ENCODE results near the gene CCDC3. TPM values are rescaled to one million over a fixed set of nuclear protein-coding genes. Genes with fewer than 3 reads are reported as not detected.
"Not testable (repeated sequence)": the region's sequence is repeated elsewhere in the genome, so short reads cannot be mapped to it uniquely, and the experiment has no call there.

CCDC3 gene
- polyA plus RNA-seq, 1 donor = 8.4 TPM

- Histone ChIP-seq H3K9me3 (ENCODE audit: control insufficient read depth, low read depth, low read length) (no peaks in the 10 kb centered on the region), H3K4me1 (ENCODE audit: control insufficient read depth, insufficient read depth, low read length) (no peaks in the 10 kb centered on the region), H3K36me3 (ENCODE audit: control insufficient read depth, insufficient read depth, low read length) (no peaks in the 10 kb centered on the region), H3K27me3 (ENCODE audit: control insufficient read depth, insufficient read depth, low read length) (peaks cover 2% of the 10 kb centered on the region), H3K4me3 (ENCODE audit: low read length) (no peak overlapping the region), H3K27ac (ENCODE audit: low read length) (no peak overlapping the region)
- DNase-seq = no peak
- WGBS (ENCODE audit: insufficient coverage, low lambda C conversion rate) = 100% methylated on average over 1 of the region's 2 CpGs
Measured at GRCh38 chr10:13037832-13038231, 36.3 kb upstream of the CCDC3 start.

GRCh38 chr10:13036841-13037240, 35.3 kb upstream of the CCDC3 start:
- H3K36me3 ChIP-seq (ENCODE audit: control insufficient read depth, insufficient read depth, low read length) = no peaks in the 10 kb centered on the region
- H3K9me3 ChIP-seq (ENCODE audit: control insufficient read depth, low read depth, low read length) = no peaks in the 10 kb centered on the region
- 96% methylated on average over 2 of the region's 4 CpGs for WGBS (ENCODE audit: insufficient coverage, low lambda C conversion rate)
- H3K27ac ChIP-seq (ENCODE audit: low read length) = no peak overlapping the region
- DNase-seq = no peak
- H3K4me1 ChIP-seq (ENCODE audit: control insufficient read depth, insufficient read depth, low read length) = no peaks in the 10 kb centered on the region
- H3K4me3 ChIP-seq (ENCODE audit: low read length) = no peak overlapping the region
- peaks cover 2% of the 10 kb centered on the region for H3K27me3 ChIP-seq (ENCODE audit: control insufficient read depth, insufficient read depth, low read length)

- DNase-seq; H3K27me3 ChIP-seq (ENCODE audit: control insufficient read depth, insufficient read depth, low read length): not testable (repeated sequence)
- 100% methylated on average over 1 of the region's 9 CpGs for WGBS (ENCODE audit: insufficient coverage, low lambda C conversion rate)
Measured at GRCh38 chr10:13035731-13036130, 34.2 kb upstream of the CCDC3 start.

GRCh38 chr10:13026873-13027272, 25.4 kb upstream of the CCDC3 start:
- H3K9me3 ChIP-seq (ENCODE audit: control insufficient read depth, low read depth, low read length) = peaks cover 5% of the 10 kb centered on the region
- 67% methylated on average over 1 of the region's 5 CpGs for WGBS (ENCODE audit: insufficient coverage, low lambda C conversion rate)
- peaks cover 3% of the 10 kb centered on the region for H3K27me3 ChIP-seq (ENCODE audit: control insufficient read depth, insufficient read depth, low read length)

More at GRCh38 chr10:13035731-13036130, 34.2 kb upstream of the CCDC3 start:
- not testable (repeated sequence) for H3K4me3 ChIP-seq (ENCODE audit: low read length); H3K9me3 ChIP-seq (ENCODE audit: control insufficient read depth, low read depth, low read length); H3K27ac ChIP-seq (ENCODE audit: low read length); H3K36me3 ChIP-seq (ENCODE audit: control insufficient read depth, insufficient read depth, low read length); H3K4me1 ChIP-seq (ENCODE audit: control insufficient read depth, insufficient read depth, low read length)

GRCh38 chr10:13023754-13024153, 22.2 kb upstream of the CCDC3 start:
- no peak for DNase-seq
- Histone ChIP-seq H3K9me3 (ENCODE audit: control insufficient read depth, low read depth, low read length) (peaks cover 5% of the 10 kb centered on the region), H3K36me3 (ENCODE audit: control insufficient read depth, insufficient read depth, low read length) (no peaks in the 10 kb centered on the region), H3K27me3 (ENCODE audit: control insufficient read depth, insufficient read depth, low read length) (peaks cover 3% of the 10 kb centered on the region), H3K4me1 (ENCODE audit: control insufficient read depth, insufficient read depth, low read length) (no peaks in the 10 kb centered on the region), H3K4me3 (ENCODE audit: low read length) (no peak overlapping the region), H3K27ac (ENCODE audit: low read length) (no peak overlapping the region)
- no CpG with 5 or more reads among the region's 2 CpGs for WGBS (ENCODE audit: insufficient coverage, low lambda C conversion rate)

More at GRCh38 chr10:13026873-13027272, 25.4 kb upstream of the CCDC3 start:
- Histone ChIP-seq H3K27ac (ENCODE audit: low read length) (no peak overlapping the region), H3K4me3 (ENCODE audit: low read length) (no peak overlapping the region), H3K36me3 (ENCODE audit: control insufficient read depth, insufficient read depth, low read length) (no peaks in the 10 kb centered on the region), H3K4me1 (ENCODE audit: control insufficient read depth, insufficient read depth, low read length) (no peaks in the 10 kb centered on the region)
- no peak for DNase-seq

GRCh38 chr10:13019280-13019679, 17.8 kb upstream of the CCDC3 start:
- 100% methylated on average over 3 of the region's 8 CpGs for WGBS (ENCODE audit: insufficient coverage, low lambda C conversion rate)
- H3K36me3 ChIP-seq (ENCODE audit: control insufficient read depth, insufficient read depth, low read length) = no peaks in the 10 kb centered on the region
- no peak overlapping the region for H3K4me3 ChIP-seq (ENCODE audit: low read length)
- no peak overlapping the region for H3K27ac ChIP-seq (ENCODE audit: low read length)
- H3K9me3 ChIP-seq (ENCODE audit: control insufficient read depth, low read depth, low read length) = peaks cover 5% of the 10 kb centered on the region
- no peak for DNase-seq
- no peaks in the 10 kb centered on the region for H3K4me1 ChIP-seq (ENCODE audit: control insufficient read depth, insufficient read depth, low read length)
- H3K27me3 ChIP-seq (ENCODE audit: control insufficient read depth, insufficient read depth, low read length) = no peaks in the 10 kb centered on the region

GRCh38 chr10:13018171-13018570, 16.7 kb upstream of the CCDC3 start:
- Histone ChIP-seq H3K4me1 (ENCODE audit: control insufficient read depth, insufficient read depth, low read length) (no peaks in the 10 kb centered on the region), H3K9me3 (ENCODE audit: control insufficient read depth, low read depth, low read length) (peaks cover under 1% of the 10 kb centered on the region), H3K4me3 (ENCODE audit: low read length) (no peak overlapping the region), H3K36me3 (ENCODE audit: control insufficient read depth, insufficient read depth, low read length) (no peaks in the 10 kb centered on the region), H3K27me3 (ENCODE audit: control insufficient read depth, insufficient read depth, low read length) (no peaks in the 10 kb centered on the region), H3K27ac (ENCODE audit: low read length) (no peak overlapping the region)
- no peak for DNase-seq
- 59% methylated on average over 2 of the region's 3 CpGs for WGBS (ENCODE audit: insufficient coverage, low lambda C conversion rate)

- H3K9me3 ChIP-seq (ENCODE audit: control insufficient read depth, low read depth, low read length) = no peaks in the 10 kb centered on the region
- no peak overlapping the region for H3K4me3 ChIP-seq (ENCODE audit: low read length)
- H3K4me1 ChIP-seq (ENCODE audit: control insufficient read depth, insufficient read depth, low read length) = no peaks in the 10 kb centered on the region
- WGBS (ENCODE audit: insufficient coverage, low lambda C conversion rate) = 80% methylated on average over 1 of the region's 10 CpGs
- no peaks in the 10 kb centered on the region for H3K27me3 ChIP-seq (ENCODE audit: control insufficient read depth, insufficient read depth, low read length)
- H3K27ac ChIP-seq (ENCODE audit: low read length) = no peak overlapping the region
- DNase-seq = no peak
- no peaks in the 10 kb centered on the region for H3K36me3 ChIP-seq (ENCODE audit: control insufficient read depth, insufficient read depth, low read length)
Measured at GRCh38 chr10:13016886-13017285, 15.4 kb upstream of the CCDC3 start.

- H3K9me3 ChIP-seq (ENCODE audit: control insufficient read depth, low read depth, low read length) = no peaks in the 10 kb centered on the region
Measured at GRCh38 chr10:13016426-13016825, 14.9 kb upstream of the CCDC3 start.

GRCh38 chr10:13006037-13006436, 4.5 kb upstream of the CCDC3 start:
- Histone ChIP-seq H3K4me3 (ENCODE audit: low read length) (no peak overlapping the region), H3K27me3 (ENCODE audit: control insufficient read depth, insufficient read depth, low read length) (peaks cover 35% of the 10 kb centered on the region), H3K9me3 (ENCODE audit: control insufficient read depth, low read depth, low read length) (no peaks in the 10 kb centered on the region), H3K4me1 (ENCODE audit: control insufficient read depth, insufficient read depth, low read length) (no peaks in the 10 kb centered on the region), H3K36me3 (ENCODE audit: control insufficient read depth, insufficient read depth, low read length) (no peaks in the 10 kb centered on the region), H3K27ac (ENCODE audit: low read length) (no peak overlapping the region)
- no peak for DNase-seq
- WGBS (ENCODE audit: insufficient coverage, low lambda C conversion rate) = no CpG with 5 or more reads among the region's 3 CpGs

More at GRCh38 chr10:13016426-13016825, 14.9 kb upstream of the CCDC3 start:
- no CpG with 5 or more reads among the region's 5 CpGs for WGBS (ENCODE audit: insufficient coverage, low lambda C conversion rate)
- H3K27me3 ChIP-seq (ENCODE audit: control insufficient read depth, insufficient read depth, low read length) = no peaks in the 10 kb centered on the region
- no peak overlapping the region for H3K27ac ChIP-seq (ENCODE audit: low read length)
- no peaks in the 10 kb centered on the region for H3K4me1 ChIP-seq (ENCODE audit: control insufficient read depth, insufficient read depth, low read length)
- DNase-seq = no peak
- no peaks in the 10 kb centered on the region for H3K36me3 ChIP-seq (ENCODE audit: control insufficient read depth, insufficient read depth, low read length)
- no peak overlapping the region for H3K4me3 ChIP-seq (ENCODE audit: low read length)

GRCh38 chr10:13003759-13004158, 2.2 kb upstream of the CCDC3 start:
- H3K27ac ChIP-seq (ENCODE audit: low read length) = no peak overlapping the region
- WGBS (ENCODE audit: insufficient coverage, low lambda C conversion rate) = no CpG with 5 or more reads among the region's 3 CpGs
- H3K4me3 ChIP-seq (ENCODE audit: low read length) = no peak overlapping the region
- H3K27me3 ChIP-seq (ENCODE audit: control insufficient read depth, insufficient read depth, low read length) = peaks cover 52% of the 10 kb centered on the region
- no peaks in the 10 kb centered on the region for H3K4me1 ChIP-seq (ENCODE audit: control insufficient read depth, insufficient read depth, low read length)
- no peaks in the 10 kb centered on the region for H3K36me3 ChIP-seq (ENCODE audit: control insufficient read depth, insufficient read depth, low read length)
- H3K9me3 ChIP-seq (ENCODE audit: control insufficient read depth, low read depth, low read length) = no peaks in the 10 kb centered on the region
- DNase-seq = no peak

All from large intestine (tissue), 3 donors.